H1 (cell line): Measurements from ENCODE around the gene BABAM1. TPM values are rescaled to one million over a fixed set of nuclear protein-coding genes. Genes with fewer than 3 reads are reported as not detected.

Experiments
- ATF3 ChIP-seq: IDR thresholded peaks from 2 replicates; pipeline ENCODE4 v1.6.1; 2011; ENCODE audit warnings: low read depth, mild to moderate bottlenecking, low read length; ENCODE audit not compliant: insufficient read depth
- CTBP2 ChIP-seq: IDR thresholded peaks from 2 replicates; pipeline ENCODE4 v1.7.0; 2011; ENCODE audit warnings: borderline replicate concordance, mild to moderate bottlenecking, moderate library complexity, mixed read lengths, low read length; ENCODE audit not compliant: insufficient read depth, insufficient read length
- GTF2F1 ChIP-seq: IDR thresholded peaks from 2 replicates; pipeline ENCODE4 v1.6.1; 2012; ENCODE audit warnings: low read depth, low read length, improper control_type of control experiment, borderline replicate concordance
- JUN ChIP-seq: IDR thresholded peaks from 2 replicates; pipeline ENCODE4 v1.6.1; 2011; ENCODE audit warnings: low read depth, mild to moderate bottlenecking, improper control_type of control experiment, low read length
- NRF1 ChIP-seq: IDR thresholded peaks from 2 replicates; pipeline ENCODE4 v1.6.1; 2011; ENCODE audit warnings: mild to moderate bottlenecking, low read depth, low read length, improper control_type of control experiment
- RBBP5 ChIP-seq: IDR thresholded peaks from 2 replicates; pipeline ENCODE4 v1.7.1; 2012; ENCODE audit warnings: low read depth, mild to moderate bottlenecking, inconsistent platforms, low read length, moderate library complexity, borderline replicate concordance
- SIRT6 ChIP-seq: IDR thresholded peaks from one replicate; pipeline ENCODE4 v1.7.1; 2012; ENCODE audit warnings: low read length, inconsistent platforms
- SP1 ChIP-seq: IDR thresholded peaks from 2 replicates; pipeline ENCODE4 v1.6.1; 2011; ENCODE audit warnings: low read depth, low read length
- SRF ChIP-seq: IDR thresholded peaks from 2 replicates; pipeline ENCODE4 v1.6.1; 2011; ENCODE audit warnings: mild to moderate bottlenecking, low read depth, low read length, moderate library complexity
- TAF1 ChIP-seq: IDR thresholded peaks from 2 replicates; pipeline ENCODE4 v1.6.1; 2011; ENCODE audit warnings: mild to moderate bottlenecking, low read depth, low read length
- polyA plus RNA-seq, 7 experiments: library from polyadenylated mRNA; depleted of rRNA in 3 of 7; stranded (reverse) in 5 of 7; unstranded in 2 of 7; fragments of >200 nt in 5 of 7; fragments of 200-250 nt in 2 of 7; gene quantifications; 1 replicate in 5 of 7; 2 replicates in 1 of 7; 4 replicates in 1 of 7; pipeline versions ENCODE4 v1.2.1 to v1.2.3, GENCODE V29; 2011 to 2013; ENCODE audit warnings: missing spikeins in 2 of 7, mixed read lengths in 2 of 7
- total RNA-seq: library from RNA; stranded (reverse); fragmentation: NEBNext Ultra II Directional; extraction: Animal tissue kit (Norgen Biotek cat#: 25700); gene quantifications from 2 replicates; pipeline ENCODE4 v1.2.1, GENCODE V29; 2021

Gene BABAM1
- total and polyA plus RNA-seq, 2 of the 8 experiments (the other 6 are each of a cell fraction or from before 2014, with no cell fraction given) = 127 to 133 TPM

DNA sequence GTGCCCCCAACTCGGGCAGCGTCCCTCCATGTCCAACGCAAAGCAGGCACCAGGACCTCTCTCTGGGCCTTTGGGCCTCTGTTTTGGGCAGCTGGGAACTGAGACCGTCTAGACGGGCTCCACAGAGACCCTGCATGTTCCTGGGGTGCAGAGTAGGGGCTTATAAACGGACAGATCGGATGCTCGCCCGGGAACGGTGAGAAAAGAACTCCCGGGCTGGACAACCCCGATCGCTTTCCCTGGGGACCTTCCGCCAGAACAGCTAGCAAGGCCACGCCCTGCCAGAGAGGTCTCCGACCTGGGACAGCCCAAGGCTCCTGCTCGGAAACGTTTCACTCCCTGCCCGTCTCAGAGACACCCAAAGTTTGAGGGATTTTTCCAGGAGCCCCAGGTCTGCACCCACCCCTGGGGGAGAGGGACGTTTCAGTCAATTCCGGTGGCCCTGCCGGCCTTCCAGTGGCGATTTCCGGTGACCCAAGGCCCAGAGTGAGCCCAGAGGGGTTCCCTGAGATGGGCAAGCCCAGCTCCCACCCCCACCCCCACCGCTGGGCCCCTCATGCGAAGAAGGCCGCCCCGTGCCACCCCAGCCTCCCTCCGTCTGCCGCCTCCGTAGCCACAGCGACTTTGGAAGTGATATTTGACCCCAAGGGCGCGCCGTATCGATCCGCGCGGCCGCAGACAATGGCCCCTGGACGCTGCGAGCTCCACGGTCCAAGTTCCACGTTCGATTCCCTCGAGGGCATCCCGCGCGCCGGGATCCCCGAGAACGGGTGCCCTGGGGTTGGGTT lies 23.2 kb upstream of the BABAM1 start (continued):
- no peak for TF ChIP-seq JUN
- peak; percentile 34; the same call in 1 of the 2 replicates for TF ChIP-seq TAF1
- TF ChIP-seq RBBP5 = no peak; the same call in 1 of the 2 replicates
- no peak for TF ChIP-seq SRF
- TF ChIP-seq ATF3 = no peak
- no peak for TF ChIP-seq GTF2F1
- no peak for TF ChIP-seq SIRT6
- no peak for TF ChIP-seq SP1
- TF ChIP-seq NRF1 = no peak
- TF ChIP-seq CTBP2 = no peak
